CD14-positive monocyte (primary cell): Measurements from ENCODE around the gene RCCD1. TPM values are rescaled to one million over a fixed set of nuclear protein-coding genes. Genes with fewer than 3 reads are reported as not detected.

ENCODE experiments used
- DNase-seq, 3 donors: peaks; one replicate each; pipeline ENCODE4 v3.0.0-alpha.2; 2011 to 2022
- H2AFZ ChIP-seq: 2 replicates; pipeline ENCODE4 v1.6.0; 2012; ENCODE audit warnings: mild to moderate bottlenecking, low read depth, low read length, inconsistent platforms; ENCODE audit not compliant: insufficient read depth, poor library complexity, severe bottlenecking
- H3K27ac ChIP-seq, 2 donors: 1 replicate in 1 of 2; 2 replicates in 1 of 2; pipeline ENCODE4 v1.5.1; 2012 to 2013; ENCODE audit warnings: low read length in 2 of 2, control low read depth in 1 of 2, inconsistent platforms in 1 of 2, low read depth in 1 of 2, mild to moderate bottlenecking in 1 of 2
- H3K27me3 ChIP-seq, 2 donors: one replicate each; pipeline versions ENCODE4 v1.6.0 to v1.6.1; 2011 to 2013; ENCODE audit warnings: low read length in 2 of 2; ENCODE audit not compliant: control insufficient read depth in 2 of 2, insufficient read depth in 2 of 2
- H3K36me3 ChIP-seq, 2 donors: replicated peaks in 1 of 2; 1 replicate in 1 of 2; 2 replicates in 1 of 2; pipeline versions ENCODE4 v1.5.1 to v1.6.1; 2012 to 2013; ENCODE audit warnings: low read length in 2 of 2, control low read depth in 1 of 2, inconsistent platforms in 1 of 2, mild to moderate bottlenecking in 1 of 2; ENCODE audit not compliant: insufficient read depth in 2 of 2, control insufficient read depth in 1 of 2
- H3K4me1 ChIP-seq, 2 donors: 1 replicate in 1 of 2; 2 replicates in 1 of 2; pipeline versions ENCODE4 v1.5.1 to v1.6.1; 2012 to 2013; ENCODE audit warnings: low read length in 2 of 2, control low read depth in 1 of 2, inconsistent platforms in 1 of 2, mild to moderate bottlenecking in 1 of 2, moderate library complexity in 1 of 2; ENCODE audit not compliant: insufficient read depth in 2 of 2, control insufficient read depth in 1 of 2
- H3K4me2 ChIP-seq: replicated peaks from 2 replicates; pipeline ENCODE3; 2012; ENCODE audit warnings: low read length, moderate library complexity, mild to moderate bottlenecking; ENCODE audit not compliant: poor library complexity, severe bottlenecking; ENCODE audit errors: extremely low read depth
- H3K4me3 ChIP-seq, 3 experiments: fragments of 200-600 bp in 1 of 3; sonication (generic) in 1 of 3; replicated peaks in 1 of 3; 1 replicate in 2 of 3; 2 replicates in 1 of 3; pipeline ENCODE4 v1.5.1; 2011 to 2013; ENCODE audit warnings: low read length in 3 of 3, mild to moderate bottlenecking in 3 of 3, control low read depth in 2 of 3, low read depth in 2 of 3, inconsistent platforms in 1 of 3, moderate library complexity in 1 of 3
- H3K79me2 ChIP-seq: 2 replicates; pipeline ENCODE4 v1.6.0; 2012; ENCODE audit warnings: mild to moderate bottlenecking, control low read depth, inconsistent platforms, low read length, moderate library complexity; ENCODE audit not compliant: insufficient read depth
- H3K9ac ChIP-seq: 2 replicates; pipeline ENCODE4 v1.6.0; 2017; ENCODE audit warnings: low read length, mild to moderate bottlenecking; ENCODE audit not compliant: insufficient read depth, poor library complexity, severe bottlenecking
- H3K9me3 ChIP-seq, 2 donors: replicated peaks in 1 of 2; 1 replicate in 1 of 2; 2 replicates in 1 of 2; pipeline versions ENCODE4 v1.5.1 to v1.6.1; 2012 to 2013; ENCODE audit warnings: low read length in 2 of 2, control low read depth in 1 of 2; ENCODE audit not compliant: control insufficient read depth in 1 of 2, insufficient read depth in 1 of 2
- H4K20me1 ChIP-seq: 2 replicates; pipeline ENCODE4 v1.6.0; 2012; ENCODE audit warnings: mild to moderate bottlenecking, low read length, control low read depth, moderate library complexity; ENCODE audit not compliant: insufficient read depth
- H3K27ac Mint-ChIP-seq, 7 donors: one replicate each; pipeline ENCODE4 v1.8.0; 2020; ENCODE audit warnings: mild to moderate bottlenecking in 7 of 7, mixed read lengths in 7 of 7, moderate library complexity in 6 of 7, inconsistent platforms in 2 of 7
- H3K27me3 Mint-ChIP-seq, 3 donors: one replicate each; pipeline ENCODE4 v1.8.0; 2021 to 2022; ENCODE audit warnings: low read depth in 3 of 3, mild to moderate bottlenecking in 3 of 3, mixed read lengths in 3 of 3, moderate library complexity in 3 of 3, inconsistent platforms in 1 of 3
- H3K36me3 Mint-ChIP-seq, 2 donors: one replicate each; pipeline ENCODE4 v1.8.0; 2020; ENCODE audit warnings: mixed read lengths in 2 of 2, inconsistent platforms in 1 of 2, mild to moderate bottlenecking in 1 of 2
- H3K4me1 Mint-ChIP-seq: one replicate; pipeline ENCODE4 v1.8.0; 2020; ENCODE audit warnings: mild to moderate bottlenecking, mixed read lengths
- H3K4me3 Mint-ChIP-seq, 2 donors: one replicate each; pipeline ENCODE4 v1.8.0; 2020; ENCODE audit warnings: mild to moderate bottlenecking in 2 of 2, mixed read lengths in 2 of 2, moderate library complexity in 1 of 2
- H3K9me3 Mint-ChIP-seq, 7 donors: one replicate each; pipeline ENCODE4 v1.8.0; 2020 to 2022; ENCODE audit warnings: mixed read lengths in 7 of 7, mild to moderate bottlenecking in 6 of 7, moderate library complexity in 6 of 7, inconsistent platforms in 2 of 7
- CTCF ChIP-seq: fragments of 200-600 bp; IDR thresholded peaks from one replicate; pipeline ENCODE4 v1.8.0; 2022; ENCODE audit warnings: antibody characterized with exemption, mild to moderate bottlenecking
- WGBS: methylation state at CpG from one replicate; pipeline ENCODE4 v1.1.5; 2013; ENCODE audit warnings: missing lambda C conversion rate; ENCODE audit not compliant: insufficient coverage; 5-methylcytosine and 5-hydroxymethylcytosine counted together
- intact Hi-C, 2 donors: fragments of 100-400 bp; cut with micrococcal nuclease; formaldehyde crosslinking; loops; one replicate each; pipeline versions ENCODE4 v1.15.0 to v1.15.1; 2023
- polyA plus RNA-seq, 3 donors: library from polyadenylated mRNA; depleted of rRNA in 1 of 3; unstranded in 2 of 3; stranded (reverse) in 1 of 3; fragments of 300-500 nt in 2 of 3; fragments of >200 nt in 1 of 3; fragmentation: Illumina TruSeq in 2 of 3; gene quantifications; 1 replicate in 2 of 3; 2 replicates in 1 of 3; pipeline ENCODE4 v1.2.3, GENCODE V29; 2012 to 2021

The RCCD1 gene
- polyA plus RNA-seq, 3 donors, result 1.2 to 2.8 (median 1.5) TPM

- no peak for TF ChIP-seq CTCF
- H3K27ac ChIP-seq, result no peak overlapping the region
- no peak overlapping the region for H3K4me3 ChIP-seq
- WGBS, result 84% methylated on average over 5 of the region's 8 CpGs
- no peaks in the 10 kb centered on the region for H3K27me3 ChIP-seq
- peaks cover 57 to 64% of the 10 kb centered on the region in 2 donors for H3K36me3 ChIP-seq
- H3K4me2 ChIP-seq, result no peak overlapping the region
- H3K27ac Mint-ChIP-seq, result peak overlapping the region in 1 of 7 donors; percentile 50
- peaks cover 6% of the 10 kb centered on the region for H3K4me1 Mint-ChIP-seq
- H3K4me1 ChIP-seq, result peaks cover 8% of the 10 kb centered on the region in 2 donors
- DNase-seq, result no peak
- peaks cover 57 to 63% of the 10 kb centered on the region in 2 donors for H3K36me3 Mint-ChIP-seq
- H4K20me1 ChIP-seq, result no peaks in the 10 kb centered on the region
- H3K9ac ChIP-seq, result no peak overlapping the region
- intact Hi-C loops, result no loop called here
- H3K27me3 Mint-ChIP-seq, result peaks cover 0 to 2% (median 0%) of the 10 kb centered on the region in 3 donors
- H2AFZ ChIP-seq, result no peak overlapping the region
- H3K79me2 ChIP-seq, result peaks cover 16% of the 10 kb centered on the region
- H3K4me3 Mint-ChIP-seq, result no peak overlapping the region
- H3K9me3 Mint-ChIP-seq, result peaks cover 0 to 3% (median 0%) of the 10 kb centered on the region in 7 donors
- no peaks in the 10 kb centered on the region for H3K9me3 ChIP-seq
Measured at GRCh38 chr15:90998737-90999136, 44.1 kb downstream of the RCCD1 start.

GRCh38 chr15:91001209-91001608 is 46.5 kb downstream of the RCCD1 start:
- Histone ChIP-seq H3K4me2 (no peak overlapping the region), H3K27ac (no peak overlapping the region), H3K27me3 (no peaks in the 10 kb centered on the region), H3K9me3 (no peaks in the 10 kb centered on the region), H3K4me1 (no peaks in the 10 kb centered on the region), H3K36me3 (peaks cover 81 to 89% of the 10 kb centered on the region in 2 donors), H4K20me1 (no peaks in the 10 kb centered on the region), H3K4me3 (no peak overlapping the region), H2AFZ (no peak overlapping the region), H3K9ac (no peak overlapping the region), H3K79me2 (no peaks in the 10 kb centered on the region)
- no peak overlapping the region for H3K4me3 Mint-ChIP-seq
- H3K4me1 Mint-ChIP-seq, result no peaks in the 10 kb centered on the region
- intact Hi-C loops, result no loop called here
- peaks cover 76 to 85% of the 10 kb centered on the region in 2 donors for H3K36me3 Mint-ChIP-seq
- H3K9me3 Mint-ChIP-seq, result no peaks in the 10 kb centered on the region
- H3K27ac Mint-ChIP-seq, result peak overlapping the region in 1 of 7 donors; percentile 26
- WGBS, result 100% methylated on average over 1 of the region's 3 CpGs
- H3K27me3 Mint-ChIP-seq, result peaks cover 0 to 2% (median 0%) of the 10 kb centered on the region in 3 donors
- TF ChIP-seq CTCF, result no peak
- DNase-seq, result no peak
